ENCODE data around the gene LHX4. TPM values are rescaled to one million over a fixed set of nuclear protein-coding genes. Genes with fewer than 3 reads are reported as not detected.
A peak's percentile ranks its signal among the peaks of the same experiment; 100 is the strongest.

LHX4 gene
- total RNA-seq, 2 donors from 2014 or later = not detected

DNA sequence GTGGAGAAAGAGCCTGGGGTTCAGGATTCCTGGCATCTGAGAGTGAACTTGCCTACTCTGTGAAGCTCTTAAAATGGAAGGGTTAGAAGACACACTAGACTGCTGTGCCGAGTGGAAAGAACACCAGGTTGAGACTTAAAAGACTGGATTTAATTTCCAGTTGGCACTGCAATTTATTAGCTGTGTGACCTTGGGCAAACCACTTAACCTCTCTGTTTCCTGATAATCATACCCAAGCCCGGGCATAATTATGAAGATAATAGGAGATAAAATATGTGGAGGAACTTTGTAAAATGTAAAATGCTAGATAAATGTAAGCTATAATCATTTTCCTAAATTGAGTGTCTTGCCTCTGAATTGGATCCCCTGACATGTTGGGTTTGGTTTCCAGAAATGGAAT, 4.7 kb upstream of the LHX4 start:
- no peaks in the 10 kb centered on the region for H3K36me3 ChIP-seq (ENCODE audit: control insufficient read depth, insufficient read depth, low read length)
- Mint-ChIP-seq H3K36me3 (ENCODE audit: low read depth) (no peaks in the 10 kb centered on the region), H3K4me1 (peaks cover 3% of the 10 kb centered on the region), H3K27ac (no peak overlapping the region), H3K4me3 (no peak overlapping the region), H3K27me3 (ENCODE audit: insufficient read depth) (peaks cover 82% of the 10 kb centered on the region), H3K9me3 (no peaks in the 10 kb centered on the region)
- 80 to 100% methylated on average over 1 to 2 of the region's 2 CpGs for WGBS, 2 experiments (ENCODE audit: insufficient coverage in 1 of 2, insufficient read length in 1 of 2)
- H3K27ac ChIP-seq (ENCODE audit: low read depth, low read length) = no peak overlapping the region
- no peak for DNase-seq
- peaks cover 83% of the 10 kb centered on the region for H3K27me3 ChIP-seq (ENCODE audit: control insufficient read depth, insufficient read depth, low read length, poor library complexity, severe bottlenecking)
- no peak overlapping the region for H3K9ac ChIP-seq (ENCODE audit: extremely low read depth, low read length, poor library complexity, severe bottlenecking)
- TF ChIP-seq, protein P1, sequence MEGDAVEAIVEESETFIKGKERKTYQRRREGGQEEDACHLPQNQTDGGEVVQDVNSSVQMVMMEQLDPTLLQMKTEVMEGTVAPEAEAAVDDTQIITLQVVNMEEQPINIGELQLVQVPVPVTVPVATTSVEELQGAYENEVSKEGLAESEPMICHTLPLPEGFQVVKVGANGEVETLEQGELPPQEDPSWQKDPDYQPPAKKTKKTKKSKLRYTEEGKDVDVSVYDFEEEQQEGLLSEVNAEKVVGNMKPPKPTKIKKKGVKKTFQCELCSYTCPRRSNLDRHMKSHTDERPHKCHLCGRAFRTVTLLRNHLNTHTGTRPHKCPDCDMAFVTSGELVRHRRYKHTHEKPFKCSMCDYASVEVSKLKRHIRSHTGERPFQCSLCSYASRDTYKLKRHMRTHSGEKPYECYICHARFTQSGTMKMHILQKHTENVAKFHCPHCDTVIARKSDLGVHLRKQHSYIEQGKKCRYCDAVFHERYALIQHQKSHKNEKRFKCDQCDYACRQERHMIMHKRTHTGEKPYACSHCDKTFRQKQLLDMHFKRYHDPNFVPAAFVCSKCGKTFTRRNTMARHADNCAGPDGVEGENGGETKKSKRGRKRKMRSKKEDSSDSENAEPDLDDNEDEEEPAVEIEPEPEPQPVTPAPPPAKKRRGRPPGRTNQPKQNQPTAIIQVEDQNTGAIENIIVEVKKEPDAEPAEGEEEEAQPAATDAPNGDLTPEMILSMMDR (conservative IDR thresholded peaks at IDR 0.05) = no peak
- no peak overlapping the region for H3K4me3 ChIP-seq (ENCODE audit: low read length)
- H3K9me3 ChIP-seq (ENCODE audit: control insufficient read depth, low read length) = no peaks in the 10 kb centered on the region
- H3K4me1 ChIP-seq (ENCODE audit: control insufficient read depth, insufficient read depth, low read length) = no peaks in the 10 kb centered on the region

DNA sequence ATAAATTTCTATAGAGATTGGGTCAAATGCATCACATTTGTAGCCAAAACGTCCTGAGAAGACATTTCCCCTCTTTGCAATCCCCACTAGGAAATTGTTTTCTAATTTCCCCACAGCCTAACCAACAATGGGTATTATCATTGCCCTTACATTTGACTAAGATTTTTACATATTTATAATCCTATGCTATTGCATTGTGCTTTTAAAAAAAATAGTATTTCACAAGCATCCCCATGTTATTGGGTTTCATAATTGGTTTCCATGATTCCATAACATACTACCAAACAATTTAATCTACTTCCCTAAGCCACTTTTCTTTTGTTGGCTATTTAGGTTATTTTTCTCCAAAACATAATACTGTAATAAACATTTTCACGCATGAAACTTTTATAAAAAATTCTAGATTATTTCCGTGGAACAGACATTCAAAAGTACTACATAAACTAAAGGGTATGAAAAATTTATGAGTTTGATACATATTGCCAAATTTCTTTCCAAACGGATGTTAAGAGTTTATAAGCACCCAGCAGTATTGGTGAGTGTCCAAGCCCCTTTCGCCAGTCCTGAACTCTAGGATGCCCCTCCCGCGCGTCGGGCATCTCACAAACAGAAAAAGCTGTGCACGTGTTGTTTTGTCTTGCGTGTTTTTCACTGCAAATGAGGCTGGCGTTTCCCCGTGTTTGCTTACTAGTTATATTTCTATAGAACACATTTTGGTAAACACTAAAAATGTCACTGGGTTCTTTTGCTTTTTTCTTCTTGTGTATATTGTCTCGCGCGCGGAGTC, 2.0 kb upstream of the LHX4 start:
- Mint-ChIP-seq H3K4me1 (peaks cover 7% of the 10 kb centered on the region), H3K36me3 (ENCODE audit: low read depth) (no peaks in the 10 kb centered on the region), H3K4me3 (no peak overlapping the region), H3K9me3 (no peaks in the 10 kb centered on the region), H3K27me3 (ENCODE audit: insufficient read depth) (peaks cover 94% of the 10 kb centered on the region), H3K27ac (no peak overlapping the region)
- peaks cover 5% of the 10 kb centered on the region for H3K4me1 ChIP-seq (ENCODE audit: control insufficient read depth, insufficient read depth, low read length)
- TF ChIP-seq, protein P1 (conservative IDR thresholded peaks at IDR 0.05) = no peak
- no peak for DNase-seq
- no peaks in the 10 kb centered on the region for H3K36me3 ChIP-seq (ENCODE audit: control insufficient read depth, insufficient read depth, low read length)
- no peaks in the 10 kb centered on the region for H3K9me3 ChIP-seq (ENCODE audit: control insufficient read depth, low read length)
- no peak overlapping the region for H3K4me3 ChIP-seq (ENCODE audit: low read length)
- H3K27ac ChIP-seq (ENCODE audit: low read depth, low read length) = no peak overlapping the region
- 18 to 25% methylated on average over 13 to 15 of the region's 17 CpGs for WGBS, 2 experiments (ENCODE audit: insufficient coverage in 1 of 2, insufficient read length in 1 of 2)
- H3K27me3 ChIP-seq (ENCODE audit: control insufficient read depth, insufficient read depth, low read length, poor library complexity, severe bottlenecking) = peaks cover 95% of the 10 kb centered on the region
- no peak overlapping the region for H3K9ac ChIP-seq (ENCODE audit: extremely low read depth, low read length, poor library complexity, severe bottlenecking)

DNA sequence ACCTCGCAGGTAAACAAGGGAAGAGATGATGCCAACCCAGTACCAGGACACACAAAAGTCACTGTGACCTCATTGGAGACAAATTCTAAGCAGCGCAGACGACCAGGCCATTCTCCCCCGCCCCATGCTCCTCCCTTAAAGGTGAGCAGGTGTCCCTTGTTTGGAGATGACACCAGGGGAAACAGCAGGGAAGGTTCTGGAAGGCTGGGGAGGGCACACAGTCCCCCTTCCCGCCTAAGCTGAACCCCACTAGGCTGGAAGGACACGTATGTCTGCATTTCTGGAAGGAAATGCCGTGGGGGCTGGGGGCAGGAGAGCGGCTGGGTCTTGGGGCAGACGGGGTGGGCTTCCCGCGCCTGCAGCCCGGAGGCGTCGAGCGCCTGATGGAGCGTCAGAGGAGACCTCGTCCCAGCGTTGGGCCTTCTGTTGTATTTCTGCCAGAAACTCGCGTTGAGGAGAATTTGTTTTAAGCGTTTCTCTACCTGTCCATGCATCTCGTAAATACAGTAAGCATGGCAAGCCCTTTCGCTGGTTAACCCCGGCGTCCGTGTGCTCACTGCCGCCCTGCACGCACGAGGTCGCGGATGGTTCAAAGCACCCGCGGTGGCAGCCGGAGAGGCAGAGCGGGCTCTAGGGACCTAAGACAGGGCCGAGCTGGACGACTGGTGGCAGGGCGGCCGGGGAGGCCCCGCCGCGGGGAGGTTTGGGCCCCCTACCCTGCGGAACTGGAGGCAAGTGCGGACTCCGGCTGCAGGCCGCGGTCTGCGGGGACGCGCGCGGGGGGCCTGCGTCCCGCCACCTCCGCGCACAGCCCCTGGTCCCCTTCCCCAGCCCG, 1.2 kb upstream of the LHX4 start:
- TF ChIP-seq, protein P1 (conservative IDR thresholded peaks at IDR 0.05) = no peak
- H3K9ac ChIP-seq (ENCODE audit: extremely low read depth, low read length, poor library complexity, severe bottlenecking) = no peak overlapping the region
- H3K4me1 ChIP-seq (ENCODE audit: control insufficient read depth, insufficient read depth, low read length) = peaks cover 5% of the 10 kb centered on the region
- Mint-ChIP-seq H3K36me3 (ENCODE audit: low read depth) (no peaks in the 10 kb centered on the region), H3K4me1 (peaks cover 7% of the 10 kb centered on the region), H3K9me3 (no peaks in the 10 kb centered on the region), H3K27ac (no peak overlapping the region), H3K4me3 (peak overlapping the region; percentile 54), H3K27me3 (ENCODE audit: insufficient read depth) (peaks cover 94% of the 10 kb centered on the region)
- H3K27ac ChIP-seq (ENCODE audit: low read depth, low read length) = no peak overlapping the region
- WGBS, 2 experiments (ENCODE audit: insufficient coverage in 1 of 2, insufficient read length in 1 of 2) = 4 to 5% methylated on average over 27 to 57 of the region's 57 CpGs
- H3K4me3 ChIP-seq (ENCODE audit: low read length) = peak overlapping the region; percentile 79
- DNase-seq = peak; percentile 79
- peaks cover 95% of the 10 kb centered on the region for H3K27me3 ChIP-seq (ENCODE audit: control insufficient read depth, insufficient read depth, low read length, poor library complexity, severe bottlenecking)
- H3K9me3 ChIP-seq (ENCODE audit: control insufficient read depth, low read length) = no peaks in the 10 kb centered on the region
- no peaks in the 10 kb centered on the region for H3K36me3 ChIP-seq (ENCODE audit: control insufficient read depth, insufficient read depth, low read length)
